Measurements from ENCODE around the gene GET4. TPM values are rescaled to one million over a fixed set of nuclear protein-coding genes. Genes with fewer than 3 reads are reported as not detected.

The GET4 gene
- total and polyA plus RNA-seq, 2 experiments from 2014 or later = 26.3 to 26.8 TPM

DNA sequence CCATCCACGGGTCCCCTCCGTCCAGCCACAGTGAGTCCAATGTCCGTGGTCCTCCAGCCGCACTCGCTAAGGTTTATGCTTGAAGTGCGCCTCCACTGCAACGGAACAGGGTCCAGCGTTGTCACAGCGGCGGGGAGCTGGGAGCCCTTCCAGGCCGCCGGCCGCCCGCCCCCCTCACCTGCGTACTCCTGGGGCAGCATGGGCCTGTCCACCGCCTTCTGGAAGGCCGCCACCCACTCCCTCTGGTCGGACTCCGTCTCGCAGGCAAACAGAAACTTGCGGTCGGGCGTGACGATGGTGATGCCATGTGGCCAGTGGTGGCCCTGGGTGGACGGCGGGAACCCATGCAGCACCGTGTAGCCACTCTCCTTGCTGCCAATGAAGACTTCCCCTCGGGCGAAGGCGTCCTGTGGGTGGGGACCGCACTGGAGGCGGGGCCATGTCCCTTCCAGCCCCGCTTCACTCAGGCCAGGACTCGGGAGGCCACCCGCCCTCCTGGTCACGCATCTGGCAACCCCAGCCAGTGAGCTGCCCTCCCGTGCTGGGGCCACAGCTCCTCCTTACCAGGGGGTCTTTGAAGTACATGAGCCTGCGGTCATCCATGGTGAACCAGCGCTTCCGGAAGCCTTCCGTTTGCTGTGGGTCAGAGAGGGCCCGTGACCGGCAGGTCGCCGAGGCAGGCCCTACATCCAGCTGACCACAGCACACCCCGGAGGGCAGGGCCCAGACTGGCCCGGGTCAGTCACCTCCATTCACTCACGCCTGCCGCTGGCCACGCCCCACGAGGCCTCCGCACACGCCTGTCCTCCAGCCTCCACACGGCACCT lies 22.7 kb downstream of the GET4 start:
- peaks cover 11% of the 10 kb centered on the region; the same call in 1 of the 2 replicates for H3K27me3 ChIP-seq (replicated peaks; ENCODE audit: insufficient read depth)
- no peak for DNase-seq
- no peaks in the 10 kb centered on the region for H4K20me1 ChIP-seq (ENCODE audit: insufficient read depth)
- no peaks in the 10 kb centered on the region for H3K79me2 ChIP-seq (ENCODE audit: insufficient read depth)
- H3K36me3 ChIP-seq (ENCODE audit: low read depth) = no peaks in the 10 kb centered on the region; the same call in 1 of the 2 replicates
- no peaks in the 10 kb centered on the region for H3K9me3 ChIP-seq (ENCODE audit: low read depth)
- H3K4me3 ChIP-seq = no peak overlapping the region
- TF ChIP-seq EZH2phosphoT487 (IDR thresholded peaks at IDR 0.05; ENCODE audit: insufficient read depth, low read depth) (no peak), EZH2 (IDR thresholded peaks at IDR 0.05; ENCODE audit: insufficient read depth, poor library complexity, severe bottlenecking) (no peak)
- H3K4me1 ChIP-seq (ENCODE audit: insufficient read depth) = no peaks in the 10 kb centered on the region
- WGBS, 2 experiments (ENCODE audit: low coverage in 1 of 2, low lambda C conversion rate in 2 of 2, missing lambda C conversion rate in 2 of 2) = 81 to 88% methylated on average over 43 to 51 of the region's 54 CpGs
- no peaks in the 10 kb centered on the region for H3F3A ChIP-seq (ENCODE audit: insufficient read depth)
- no peaks in the 10 kb centered on the region for H3K9me2 ChIP-seq (ENCODE audit: insufficient read depth)
- H3K27ac ChIP-seq = no peak overlapping the region
- no peak overlapping the region for H3K9ac ChIP-seq
- in situ Hi-C loops (cut with MboI) = no loop called here
- H3K4me2 ChIP-seq (ENCODE audit: unreplicated experiment) = no peak overlapping the region
- H2AFZ ChIP-seq = no peak overlapping the region

DNA sequence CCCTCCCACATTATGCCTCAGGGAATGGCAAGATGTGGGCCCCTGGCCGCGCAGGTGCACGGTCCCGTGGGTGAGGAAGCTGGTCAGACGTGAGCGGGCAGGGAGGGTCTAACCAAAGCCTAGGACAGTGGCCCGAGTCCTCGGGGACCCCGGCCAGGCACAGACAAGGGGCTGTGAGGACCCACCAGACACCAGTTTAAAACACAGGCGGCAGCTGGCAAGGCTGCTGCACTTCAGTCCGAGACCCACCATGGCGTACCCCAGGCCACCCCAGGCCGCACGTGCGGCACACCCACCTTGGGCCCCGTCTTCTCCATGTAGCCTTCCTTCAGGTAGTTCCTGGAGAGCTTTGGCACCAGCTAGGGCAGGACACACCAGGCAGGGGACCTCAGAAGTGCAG lies 23.5 kb downstream of the GET4 start:
- WGBS, 2 experiments (ENCODE audit: low coverage in 1 of 2, low lambda C conversion rate in 2 of 2, missing lambda C conversion rate in 2 of 2) = 88 to 92% methylated on average over 16 of the region's 16 CpGs
- H3K79me2 ChIP-seq (ENCODE audit: insufficient read depth) = no peaks in the 10 kb centered on the region

DNA sequence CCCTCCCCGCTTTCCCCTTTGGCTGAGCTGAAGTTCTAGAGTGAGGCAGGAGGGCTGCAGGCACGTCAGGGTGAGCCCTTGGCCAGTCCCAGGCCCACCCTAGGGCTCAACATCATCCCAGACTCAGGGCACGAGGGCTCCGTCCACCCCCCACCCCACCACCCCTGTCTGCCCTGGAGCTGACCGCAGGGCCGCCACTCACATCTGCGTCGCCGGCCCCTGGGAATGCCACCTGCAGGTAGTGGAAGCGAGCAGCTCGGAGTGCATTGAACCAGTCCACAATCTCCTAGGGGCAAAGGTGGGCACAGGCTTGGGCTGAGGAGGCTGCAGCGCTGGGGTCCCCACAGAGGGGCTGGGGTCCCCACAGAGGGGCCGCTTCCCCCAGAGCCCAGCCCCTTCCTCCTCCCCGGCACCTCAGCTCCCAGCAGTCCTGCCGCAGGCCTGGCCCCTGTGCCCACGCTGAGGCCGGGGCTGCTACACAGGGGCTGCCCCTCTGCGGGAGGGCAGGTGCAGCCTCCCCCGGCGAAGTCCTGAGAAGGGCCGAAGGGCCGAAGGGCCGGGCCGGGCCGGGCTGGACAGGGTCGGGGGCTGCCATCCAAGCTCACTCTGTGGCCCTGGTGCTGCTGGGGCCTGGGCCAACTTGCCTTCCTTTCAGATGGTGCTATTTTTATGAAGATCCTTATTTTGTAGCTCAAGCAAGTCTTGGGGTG lies 24.1 kb downstream of the GET4 start:
- no peak overlapping the region for H3K9ac ChIP-seq
- no peak overlapping the region for H3K4me3 ChIP-seq
- peaks cover 18% of the 10 kb centered on the region for H3K27me3 ChIP-seq (replicated peaks; ENCODE audit: insufficient read depth)
- H3F3A ChIP-seq (ENCODE audit: insufficient read depth) = no peaks in the 10 kb centered on the region
- in situ Hi-C loops (cut with MboI) = no loop called here
- no peak overlapping the region for H3K4me2 ChIP-seq (ENCODE audit: unreplicated experiment)
- TF ChIP-seq EZH2phosphoT487 (IDR thresholded peaks at IDR 0.05; ENCODE audit: insufficient read depth, low read depth) (no peak), EZH2 (IDR thresholded peaks at IDR 0.05; ENCODE audit: insufficient read depth, poor library complexity, severe bottlenecking) (no peak)
- no peaks in the 10 kb centered on the region for H3K79me2 ChIP-seq (ENCODE audit: insufficient read depth)
- no peak overlapping the region for H2AFZ ChIP-seq
- no peak overlapping the region for H3K27ac ChIP-seq
- H3K9me3 ChIP-seq (ENCODE audit: low read depth) = no peaks in the 10 kb centered on the region
- H3K9me2 ChIP-seq (ENCODE audit: insufficient read depth) = no peaks in the 10 kb centered on the region
- peaks cover 6% of the 10 kb centered on the region; the same call in 1 of the 2 replicates for H3K4me1 ChIP-seq (ENCODE audit: insufficient read depth)
- H4K20me1 ChIP-seq (ENCODE audit: insufficient read depth) = no peaks in the 10 kb centered on the region
- no peaks in the 10 kb centered on the region; the same call in 1 of the 2 replicates for H3K36me3 ChIP-seq (ENCODE audit: low read depth)
- DNase-seq = no peak
- 75 to 85% methylated on average over 9 to 19 of the region's 26 CpGs for WGBS, 2 experiments (ENCODE audit: low coverage in 1 of 2, low lambda C conversion rate in 2 of 2, missing lambda C conversion rate in 2 of 2)

More for the DNA sequence above, 23.5 kb downstream of the GET4 start:
- TF ChIP-seq EZH2 (IDR thresholded peaks at IDR 0.05; ENCODE audit: insufficient read depth, poor library complexity, severe bottlenecking) (no peak), EZH2phosphoT487 (IDR thresholded peaks at IDR 0.05; ENCODE audit: insufficient read depth, low read depth) (no peak)
- Histone ChIP-seq H3K27me3 (replicated peaks; ENCODE audit: insufficient read depth) (peaks cover 13% of the 10 kb centered on the region), H3K9me3 (ENCODE audit: low read depth) (no peaks in the 10 kb centered on the region), H3K4me3 (no peak overlapping the region), H3K27ac (no peak overlapping the region), H2AFZ (no peak overlapping the region), H3K36me3 (ENCODE audit: low read depth) (no peaks in the 10 kb centered on the region; the same call in 1 of the 2 replicates), H3K4me1 (ENCODE audit: insufficient read depth) (peaks cover 4% of the 10 kb centered on the region; the same call in 1 of the 2 replicates), H3K9ac (no peak overlapping the region), H3K9me2 (ENCODE audit: insufficient read depth) (no peaks in the 10 kb centered on the region), H3K4me2 (ENCODE audit: unreplicated experiment) (no peak overlapping the region), H3F3A (ENCODE audit: insufficient read depth) (no peaks in the 10 kb centered on the region), H4K20me1 (ENCODE audit: insufficient read depth) (no peaks in the 10 kb centered on the region)
- no peak for DNase-seq
- in situ Hi-C loops (cut with MboI) = no loop called here

DNA sequence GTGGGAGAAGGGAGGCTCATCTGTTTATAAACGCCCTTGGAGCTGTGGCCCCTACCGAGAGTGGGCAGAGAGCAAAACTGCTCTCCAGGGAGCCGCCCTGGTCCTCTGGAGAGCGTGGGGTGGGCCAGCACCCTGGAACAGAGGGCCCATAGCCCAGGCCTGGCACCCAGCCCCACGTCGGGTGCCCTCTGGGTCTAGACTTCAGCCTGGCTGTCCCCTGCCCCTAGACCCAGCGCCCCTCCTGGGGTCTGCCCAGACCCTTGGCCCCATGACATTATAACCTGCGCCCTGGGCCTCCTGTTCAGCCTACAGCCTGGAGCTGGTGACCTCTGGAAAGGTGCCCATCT lies 24.7 kb downstream of the GET4 start:
- no peak for DNase-seq
- 51 to 52% methylated on average over 8 of the region's 8 CpGs for WGBS, 2 experiments (ENCODE audit: low coverage in 1 of 2, low lambda C conversion rate in 2 of 2, missing lambda C conversion rate in 2 of 2)
- TF ChIP-seq EZH2phosphoT487 (IDR thresholded peaks at IDR 0.05; ENCODE audit: insufficient read depth, low read depth) (no peak), EZH2 (IDR thresholded peaks at IDR 0.05; ENCODE audit: insufficient read depth, poor library complexity, severe bottlenecking) (no peak)
- Histone ChIP-seq H4K20me1 (ENCODE audit: insufficient read depth) (no peaks in the 10 kb centered on the region), H3K27me3 (replicated peaks; ENCODE audit: insufficient read depth) (peaks cover 20% of the 10 kb centered on the region), H3K9me3 (ENCODE audit: low read depth) (no peaks in the 10 kb centered on the region), H3K4me2 (ENCODE audit: unreplicated experiment) (no peak overlapping the region), H3K27ac (no peak overlapping the region), H3K36me3 (ENCODE audit: low read depth) (no peaks in the 10 kb centered on the region; the same call in 1 of the 2 replicates), H3K4me1 (ENCODE audit: insufficient read depth) (peaks cover 6% of the 10 kb centered on the region; the same call in 1 of the 2 replicates), H3K9me2 (ENCODE audit: insufficient read depth) (no peaks in the 10 kb centered on the region), H3F3A (ENCODE audit: insufficient read depth) (no peaks in the 10 kb centered on the region), H3K79me2 (ENCODE audit: insufficient read depth) (no peaks in the 10 kb centered on the region), H3K4me3 (no peak overlapping the region), H3K9ac (no peak overlapping the region), H2AFZ (no peak overlapping the region)
- in situ Hi-C loops (cut with MboI) = no loop called here
